GM21786 (cell line): ENCODE measurements around the gene GPR15LG.

ENCODE experiments used
- ATAC-seq: cut with Tn5 transposase; IDR thresholded peaks from one replicate; pipeline ENCODE4 v1.9.1; 2021; ENCODE audit not compliant: unreplicated experiment

The GPR15LG gene

GRCh38 chr10:84214046-84214572 is 40.5 kb downstream of the GPR15LG start:
- ATAC-seq = no peak

DNA sequence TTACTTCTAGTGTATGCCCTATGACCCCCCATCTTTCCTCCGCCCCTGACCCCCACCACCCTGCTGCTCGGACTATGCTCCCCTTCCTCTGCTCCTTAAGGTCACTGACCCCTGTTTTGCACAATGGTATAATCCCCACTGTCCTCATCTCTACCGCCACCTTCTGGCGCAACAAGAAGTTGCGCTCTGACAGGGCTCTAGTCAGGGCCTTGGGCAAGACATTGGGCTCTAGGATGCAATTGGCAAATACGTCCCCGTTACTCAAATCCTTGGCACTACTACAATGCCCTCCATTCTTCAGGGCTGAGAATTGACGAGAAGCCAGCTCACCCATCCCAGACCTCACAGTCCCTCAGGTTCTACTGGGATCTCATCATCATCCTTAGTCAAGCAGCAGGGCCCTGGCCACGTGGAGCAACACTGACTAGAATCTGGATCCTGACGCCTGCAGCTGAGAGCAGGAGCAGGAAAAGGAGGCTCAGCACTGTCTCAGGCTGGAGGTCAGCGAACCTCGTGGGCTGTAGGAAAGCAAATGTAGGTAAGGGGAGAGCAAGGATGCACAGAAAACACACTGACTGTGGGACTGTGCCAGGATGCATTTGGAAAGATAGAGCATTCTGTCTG is 41.1 kb downstream of the GPR15LG start:
- peak; percentile 86 for ATAC-seq

GRCh38 chr10:84216834-84217233 is 43.2 kb downstream of the GPR15LG start:
- no peak for ATAC-seq

DNA sequence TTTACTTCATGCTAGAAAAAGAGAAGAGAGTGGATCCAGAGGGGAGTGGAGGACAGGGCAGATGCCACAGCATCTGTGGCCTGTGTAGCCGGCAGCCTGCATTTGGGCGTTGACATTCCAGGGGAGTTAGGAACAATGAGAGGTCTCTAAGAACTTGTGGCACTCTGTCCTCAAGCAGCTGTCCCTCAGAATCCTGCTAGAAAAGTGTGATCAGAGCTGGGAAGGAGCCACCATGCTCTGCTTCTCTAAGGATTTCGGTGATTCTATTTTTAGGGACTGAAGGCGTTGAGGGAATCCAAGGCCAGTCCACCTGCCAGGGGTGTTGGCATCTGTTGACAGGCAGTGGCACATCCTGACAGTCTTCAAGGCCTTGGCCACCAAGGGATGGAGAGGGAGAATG is 44.1 kb downstream of the GPR15LG start:
- no peak for ATAC-seq

- no peak for ATAC-seq
Measured at GRCh38 chr10:84221916-84222315, 48.3 kb downstream of the GPR15LG start.

DNA sequence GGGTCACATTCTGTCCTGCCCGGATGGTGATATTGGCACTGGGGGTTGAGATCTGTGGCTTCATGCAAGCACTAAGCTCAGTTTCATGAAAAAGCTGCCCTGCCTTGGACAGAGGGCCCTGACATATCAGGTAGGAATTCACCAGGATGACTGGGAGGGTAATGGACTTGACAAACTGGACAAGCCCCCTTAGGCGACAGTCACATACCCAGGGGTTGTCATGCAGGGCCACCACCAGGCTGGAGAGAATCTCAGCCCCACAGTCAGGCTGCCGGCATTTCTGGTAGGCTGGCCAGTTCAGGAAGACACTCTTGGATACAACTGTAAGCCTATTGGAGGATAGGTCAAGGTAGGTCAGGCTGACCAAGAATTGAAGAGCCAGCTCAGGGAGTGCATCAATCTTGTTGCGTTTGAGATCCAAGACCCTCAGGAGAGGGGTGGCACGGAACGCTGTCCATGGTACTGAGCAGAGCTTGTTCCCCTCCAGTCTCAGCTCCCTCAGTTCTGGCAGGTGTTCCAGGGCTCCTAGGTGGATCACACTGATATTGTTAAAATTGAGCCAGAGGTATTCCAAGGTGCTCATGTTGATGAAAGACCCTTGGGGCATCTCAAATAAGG is 50.9 kb downstream of the GPR15LG start:
- ATAC-seq = no peak

- ATAC-seq = no peak
Measured at GRCh38 chr10:84225427-84226173, 52.0 kb downstream of the GPR15LG start, which contains the start of gene LRIT2. LRIT2 (minus strand) TSS chr10:84225544; CDS start chr10:84225520, 24 bp downstream.

DNA sequence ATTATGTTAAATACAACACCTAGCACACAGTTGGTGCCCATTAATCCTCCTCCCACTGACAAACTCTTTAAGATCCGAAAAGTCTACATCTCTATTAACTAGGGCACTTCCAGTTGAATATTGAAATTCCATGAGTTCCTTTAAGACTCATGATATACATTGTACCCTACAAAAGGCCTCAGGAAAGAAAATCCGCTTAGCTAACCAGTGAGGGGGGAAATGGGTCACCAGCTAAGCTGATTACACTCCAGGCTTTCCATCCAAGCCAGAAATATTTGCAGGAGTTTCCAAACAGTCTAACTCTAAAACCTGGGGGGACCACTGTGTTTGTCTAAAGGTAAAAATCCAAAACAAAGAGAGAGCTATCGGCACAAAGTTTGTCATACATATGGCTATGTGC is 53.0 kb downstream of the GPR15LG start:
- ATAC-seq = no peak

- no peak for ATAC-seq
Measured at GRCh38 chr10:84227810-84228209, 54.2 kb downstream of the GPR15LG start.

GRCh38 chr10:84230359-84230758 is 56.8 kb downstream of the GPR15LG start:
- no peak for ATAC-seq

DNA sequence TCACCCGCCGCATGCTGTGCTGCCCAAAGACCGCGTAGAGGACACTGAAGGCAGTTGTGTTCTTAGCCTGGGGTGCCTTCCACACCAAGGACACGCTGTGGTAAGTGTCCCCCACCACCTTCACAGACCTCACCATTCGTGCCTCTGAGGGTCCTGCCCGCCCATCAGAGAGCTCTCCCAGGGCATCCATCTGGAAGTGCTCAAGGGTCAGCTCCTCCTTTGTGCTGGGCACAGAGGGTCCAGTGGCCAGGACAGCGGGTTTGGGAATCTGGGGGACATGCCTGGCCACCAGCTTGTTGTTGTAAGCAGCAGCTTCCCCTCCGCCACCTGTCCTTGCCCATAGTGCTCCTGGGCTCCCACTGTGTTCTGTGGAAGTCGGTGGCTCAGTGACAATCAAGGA is 58.8 kb downstream of the GPR15LG start:
- no peak for ATAC-seq

GRCh38 chr10:84233940-84234339 is 60.3 kb downstream of the GPR15LG start:
- no peak for ATAC-seq

- no peak for ATAC-seq
Measured at GRCh38 chr10:84234479-84234878, 60.9 kb downstream of the GPR15LG start.
